Ovary (tissue), 9 donors: ENCODE measurements around the gene RANBP10. TPM values are rescaled to one million over a fixed set of nuclear protein-coding genes. Genes with fewer than 3 reads are reported as not detected.

Source experiments
- DNase-seq, 5 donors: peaks; one replicate each; pipeline ENCODE4 v3.0.0-alpha.2; 2019 to 2020
- H3K27ac ChIP-seq, 2 donors: fragments of 200-600 bp; one replicate each; pipeline versions ENCODE4 v1.5.1 to v1.8.0; 2019 to 2022
- H3K27me3 ChIP-seq: fragments of 200-600 bp; one replicate; pipeline ENCODE4 v1.8.0; 2022
- H3K36me3 ChIP-seq: fragments of 200-600 bp; sonication (generic); one replicate; pipeline ENCODE4 v1.5.1; 2019
- H3K4me1 ChIP-seq: one replicate; pipeline ENCODE4 v1.8.1; 2013; ENCODE audit warnings: mild to moderate bottlenecking, moderate library complexity; ENCODE audit not compliant: insufficient read depth
- H3K4me3 ChIP-seq: fragments of 200-600 bp; sonication (generic); one replicate; pipeline ENCODE4 v1.5.1; 2017
- H3K9me3 ChIP-seq, 2 donors: fragments of 200-600 bp in 1 of 2; sonication (generic) in 1 of 2; one replicate each; pipeline versions ENCODE4 v1.5.1 to v1.8.1; 2013 to 2019; ENCODE audit warnings: mild to moderate bottlenecking in 1 of 2, moderate library complexity in 1 of 2
- CTCF ChIP-seq, 3 donors: fragments of 450-650 bp in 2 of 3; fragments of 200-600 bp in 1 of 3; IDR thresholded peaks; one replicate each; pipeline versions ENCODE4 v1.5.1 to v1.8.0; 2016 to 2022; ENCODE audit warnings: antibody characterized with exemption in 3 of 3, mild to moderate bottlenecking in 1 of 3
- EP300 ChIP-seq: sonication (generic); formaldehyde crosslinking; IDR thresholded peaks from one replicate; pipeline ENCODE4 v1.6.1; 2017; ENCODE audit warnings: antibody characterized with exemption
- POLR2A ChIP-seq: fragments of 450-650 bp; IDR thresholded peaks from one replicate; pipeline ENCODE4 v1.6.1; 2017; ENCODE audit warnings: antibody characterized with exemption, mild to moderate bottlenecking, moderate library complexity
- WGBS, 3 donors: extraction: QIAGEN DNeasy Blood & Tissue Kit in 1 of 3; methylation state at CpG; one replicate each; pipeline versions ENCODE4 v1.1.5 to v1.1.7; 2013 to 2017; 5-methylcytosine and 5-hydroxymethylcytosine counted together
- intact Hi-C, 4 donors: fragments of 100-400 bp; cut with DNase I; formaldehyde crosslinking; loops; one replicate each; pipeline versions ENCODE4 v1.11.0 to v1.15.1; 2022 to 2023
- polyA plus RNA-seq, 2 donors: library from polyadenylated mRNA; stranded (reverse); fragments of 200-250 nt in 1 of 2; fragments of 350-450 nt in 1 of 2; fragmentation: Illumina TruSeq in 1 of 2; extraction: RNeasy Lipid Tissue Mini Kit (QIAGEN cat#74804) in 1 of 2; gene quantifications; one replicate each; pipeline ENCODE4 v1.2.3, GENCODE V29; 2013 to 2014
- total RNA-seq, 7 donors: library from RNA; depleted of rRNA in 2 of 7; stranded (reverse); fragments of >200 nt in 2 of 7; fragmentation: NEBNext Ultra II Directional in 3 of 7; extraction: Animal tissue kit (Norgen Biotek cat#: 25700) in 3 of 7; gene quantifications; one replicate each; pipeline versions ENCODE4 v1.1.0 to v1.2.4, GENCODE V29; 2016 to 2023
- donor health status: DM: no; HTN: no; CAD: no; lungs with moderate emphysema.
- donor health status: DM: no; HTN: no; CAD: no.
- donor health status: Bipolar disorder and iron deficiency.
- donor health status: DM: yes; HTN: yes; CAD: no.
- donor health status: DM: no; HTN: no; CAD: no.
- donor health status: DM: yes; HTN: yes; CAD: no.

Gene RANBP10
- total and polyA plus RNA-seq, 9 donors, result 8.3 to 19.6 (median 16.9) TPM

- peaks cover 6% of the 10 kb centered on the region for H3K4me1 ChIP-seq
- WGBS, 3 donors, result 96 to 100% (median 98%) methylated on average over 2 of the region's 2 CpGs
Observed at GRCh38 chr16:67801883-67802282, 4.5 kb downstream of the RANBP10 start.

GRCh38 chr16:67801241-67801640 is 5.1 kb downstream of the RANBP10 start:
- intact Hi-C loops, result loop anchor here in 1 of 4 donors (10.0 kb wide), 1 partner anchor 126 kb away; no protein-coding TSS in a partner anchor
- H3K4me1 ChIP-seq, result peaks cover 6% of the 10 kb centered on the region
- H3K4me3 ChIP-seq, result no peak overlapping the region
- H3K9me3 ChIP-seq, result no peaks in the 10 kb centered on the region
- no peak overlapping the region for H3K27ac ChIP-seq
- H3K36me3 ChIP-seq, result no peaks in the 10 kb centered on the region
- TF ChIP-seq POLR2A, result no peak
- no peak for TF ChIP-seq EP300
- TF ChIP-seq CTCF (IDR thresholded peaks at IDR 0.05), result no peak
- WGBS, 3 donors, result 67 to 100% (median 89%) methylated on average over 1 of the region's 1 CpG
- no peaks in the 10 kb centered on the region for H3K27me3 ChIP-seq
- DNase-seq, result no peak

More at GRCh38 chr16:67801883-67802282, 4.5 kb downstream of the RANBP10 start:
- intact Hi-C loops, result loop anchor here in 1 of 4 donors (10.0 kb wide), 1 partner anchor 127 kb away; no protein-coding TSS in a partner anchor
- Histone ChIP-seq H3K9me3 (no peaks in the 10 kb centered on the region), H3K27ac (no peak overlapping the region), H3K27me3 (no peaks in the 10 kb centered on the region), H3K36me3 (no peaks in the 10 kb centered on the region), H3K4me3 (no peak overlapping the region)
- DNase-seq, result no peak
- TF ChIP-seq EP300 (no peak), CTCF (IDR thresholded peaks at IDR 0.05) (no peak), POLR2A (no peak)

- Histone ChIP-seq H3K4me3 (no peak overlapping the region), H3K27me3 (no peaks in the 10 kb centered on the region), H3K9me3 (no peaks in the 10 kb centered on the region), H3K27ac (no peak overlapping the region), H3K4me1 (peaks cover 3% of the 10 kb centered on the region), H3K36me3 (no peaks in the 10 kb centered on the region)
- WGBS, 3 donors, result 83 to 92% (median 91%) methylated on average over 6 to 7 of the region's 7 CpGs
- no peak for DNase-seq
- TF ChIP-seq POLR2A, result no peak
- TF ChIP-seq CTCF (IDR thresholded peaks at IDR 0.05), result no peak
- TF ChIP-seq EP300, result no peak
- intact Hi-C loops, result loop anchor here in 1 of 4 donors (10.0 kb wide), 1 partner anchor 126 kb away; no protein-coding TSS in a partner anchor
Observed at GRCh38 chr16:67800338-67800926, 5.9 kb downstream of the RANBP10 start.

GRCh38 chr16:67796099-67796718 is 10.2 kb downstream of the RANBP10 start:
- Histone ChIP-seq H3K4me1 (peaks cover 2% of the 10 kb centered on the region), H3K27ac (no peak overlapping the region), H3K36me3 (no peaks in the 10 kb centered on the region), H3K9me3 (no peaks in the 10 kb centered on the region), H3K27me3 (no peaks in the 10 kb centered on the region), H3K4me3 (no peak overlapping the region)
- no peak for TF ChIP-seq EP300
- no peak for TF ChIP-seq POLR2A
- no peak for TF ChIP-seq CTCF (IDR thresholded peaks at IDR 0.05)
- WGBS, 3 donors, result 93 to 99% (median 95%) methylated on average over 5 of the region's 5 CpGs
- DNase-seq, result no peak
- intact Hi-C loops, result no loop called here
